ENCODE measurements around the gene PRKAR2B. TPM values are rescaled to one million over a fixed set of nuclear protein-coding genes. Genes with fewer than 3 reads are reported as not detected.

The PRKAR2B gene
- polyA plus RNA-seq, 1 donor = 41.2 TPM

Other genes with a start within 250 kb of the PRKAR2B start
- gene PIK3CG, start 179.4 kb upstream of the PRKAR2B start, polyA plus RNA-seq (ENCODE audit: insufficient read length) = 2.7 TPM
- 133 TPM for gene HBP1, start 124.3 kb downstream of the PRKAR2B start, polyA plus RNA-seq (ENCODE audit: insufficient read length)

Measured in left kidney (tissue), 1 donor.